Measurements from ENCODE around the gene ANKRD28.
A peak's percentile ranks its signal among the peaks of the same experiment; 100 is the strongest.

- no peak for TF ChIP-seq BHLHE40 (IDR thresholded peaks at IDR 0.05; ENCODE audit: borderline replicate concordance)
- TF ChIP-seq PKNOX1 (IDR thresholded peaks at IDR 0.05): peak; percentile 93
- no peak for TF ChIP-seq NFRKB (IDR thresholded peaks at IDR 0.05)
- no peak for TF ChIP-seq L3MBTL2 (conservative IDR thresholded peaks at IDR 0.05)
- no peak for TF ChIP-seq SP1 (IDR thresholded peaks at IDR 0.05)
- TF ChIP-seq LEF1 (IDR thresholded peaks at IDR 0.05; ENCODE audit: borderline replicate concordance): no peak
Measured at GRCh38 chr3:15630646-15631350, 167.0 kb downstream of the ANKRD28 start.

All from HEK293T (cell line).